ENCODE measurements around the gene NDOR1.

Gene NDOR1

GRCh38 chr9:137182836-137183235 is 22.7 kb upstream of the NDOR1 start:
- TF ChIP-seq CTCF (IDR thresholded peaks at IDR 0.05), result no peak

- no peak for TF ChIP-seq CTCF (IDR thresholded peaks at IDR 0.05)
Observed at GRCh38 chr9:137183980-137184595, 21.4 kb upstream of the NDOR1 start.

GRCh38 chr9:137184881-137185660 is 20.4 kb upstream of the NDOR1 start:
- no peak for TF ChIP-seq CTCF (IDR thresholded peaks at IDR 0.05)

- TF ChIP-seq CTCF (IDR thresholded peaks at IDR 0.05), result no peak
Observed at GRCh38 chr9:137185921-137186320, 19.6 kb upstream of the NDOR1 start.

GRCh38 chr9:137186385-137186784 is 19.1 kb upstream of the NDOR1 start:
- TF ChIP-seq CTCF (IDR thresholded peaks at IDR 0.05), result no peak

GRCh38 chr9:137187386-137187785 is 18.1 kb upstream of the NDOR1 start:
- TF ChIP-seq CTCF (IDR thresholded peaks at IDR 0.05), result no peak

GRCh38 chr9:137188086-137188489 is 17.4 kb upstream of the NDOR1 start:
- no peak for TF ChIP-seq CTCF (IDR thresholded peaks at IDR 0.05)

All from LNCAP (cell line).